Prostate gland (tissue), 2 donors: ENCODE data around the gene BCAP31. TPM values are rescaled to one million over a fixed set of nuclear protein-coding genes. Genes with fewer than 3 reads are reported as not detected.

ENCODE experiments used
- DNase-seq: peaks from one replicate; pipeline ENCODE4 v3.0.0-alpha.2; 2019; ENCODE audit warnings: low spot score
- H3K27ac ChIP-seq, 2 donors: fragments of 200-600 bp; sonication (generic); 2 replicates each; pipeline ENCODE4 v1.5.1; 2017 to 2019
- H3K27me3 ChIP-seq: fragments of 200-600 bp; sonication (generic); replicated peaks from 2 replicates; pipeline ENCODE4 v1.5.1; 2019; ENCODE audit not compliant: insufficient read depth
- H3K36me3 ChIP-seq, 2 donors: fragments of 200-600 bp; sonication (generic); 1 replicate in 1 of 2; 2 replicates in 1 of 2; pipeline versions ENCODE4 v1.5.1 to v1.8.1; 2017 to 2019
- H3K4me1 ChIP-seq: fragments of 200-600 bp; sonication (generic); replicated peaks from 2 replicates; pipeline ENCODE4 v1.5.1; 2019
- H3K4me3 ChIP-seq, 2 donors: fragments of 200-600 bp; sonication (generic); 2 replicates each; pipeline ENCODE4 v1.5.1; 2017 to 2019
- H3K9me3 ChIP-seq: fragments of 200-600 bp; sonication (generic); 2 replicates; pipeline ENCODE4 v1.5.1; 2017
- POLR2A ChIP-seq: fragments of 450-650 bp; IDR thresholded peaks from one replicate; pipeline ENCODE4 v1.6.1; 2016; ENCODE audit warnings: antibody characterized with exemption, mild to moderate bottlenecking
- POLR2AphosphoS5 ChIP-seq: sonication (generic); formaldehyde crosslinking; IDR thresholded peaks from one replicate; pipeline ENCODE4 v1.6.1; 2017; ENCODE audit warnings: antibody characterized with exemption
- WGBS: methylation state at CpG from one replicate; pipeline ENCODE4 v1.1.5; 2018; 5-methylcytosine and 5-hydroxymethylcytosine counted together
- intact Hi-C: fragments of 100-400 bp; cut with DNase I; formaldehyde crosslinking; loops from one replicate; pipeline ENCODE4 v1.14.2; 2022
- total RNA-seq, 2 donors: library from RNA; depleted of rRNA; stranded (reverse); fragments of >200 nt; gene quantifications; one replicate each; pipeline ENCODE4 v1.1.0, GENCODE V29; 2016
- TF ChIP-seq, protein P1 (sequence below), 4 experiments: fragments of 200-600 bp in 2 of 4; fragments of 450-650 bp in 2 of 4; sonication (generic) in 2 of 4; IDR thresholded peaks; 1 replicate in 3 of 4; 2 replicates in 1 of 4; pipeline ENCODE4 v1.5.1; 2016 to 2019; ENCODE audit warnings: antibody characterized with exemption in 4 of 4, mild to moderate bottlenecking in 2 of 4, moderate library complexity in 2 of 4

The BCAP31 gene
- total RNA-seq, 2 donors from 2014 or later: 144 to 244 TPM

- no peaks in the 10 kb centered on the region for H3K4me1 ChIP-seq
- no peak overlapping the region for H3K4me3 ChIP-seq
- peak overlapping the region in 1 of 2 donors; percentile 18 for H3K27ac ChIP-seq
- no peaks in the 10 kb centered on the region for H3K36me3 ChIP-seq
- DNase-seq: peak; percentile 17
- TF ChIP-seq, protein P1, sequence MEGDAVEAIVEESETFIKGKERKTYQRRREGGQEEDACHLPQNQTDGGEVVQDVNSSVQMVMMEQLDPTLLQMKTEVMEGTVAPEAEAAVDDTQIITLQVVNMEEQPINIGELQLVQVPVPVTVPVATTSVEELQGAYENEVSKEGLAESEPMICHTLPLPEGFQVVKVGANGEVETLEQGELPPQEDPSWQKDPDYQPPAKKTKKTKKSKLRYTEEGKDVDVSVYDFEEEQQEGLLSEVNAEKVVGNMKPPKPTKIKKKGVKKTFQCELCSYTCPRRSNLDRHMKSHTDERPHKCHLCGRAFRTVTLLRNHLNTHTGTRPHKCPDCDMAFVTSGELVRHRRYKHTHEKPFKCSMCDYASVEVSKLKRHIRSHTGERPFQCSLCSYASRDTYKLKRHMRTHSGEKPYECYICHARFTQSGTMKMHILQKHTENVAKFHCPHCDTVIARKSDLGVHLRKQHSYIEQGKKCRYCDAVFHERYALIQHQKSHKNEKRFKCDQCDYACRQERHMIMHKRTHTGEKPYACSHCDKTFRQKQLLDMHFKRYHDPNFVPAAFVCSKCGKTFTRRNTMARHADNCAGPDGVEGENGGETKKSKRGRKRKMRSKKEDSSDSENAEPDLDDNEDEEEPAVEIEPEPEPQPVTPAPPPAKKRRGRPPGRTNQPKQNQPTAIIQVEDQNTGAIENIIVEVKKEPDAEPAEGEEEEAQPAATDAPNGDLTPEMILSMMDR (IDR thresholded peaks at IDR 0.05): no peak
- no peak for TF ChIP-seq POLR2A
- no peak for TF ChIP-seq POLR2AphosphoS5
- intact Hi-C loops: loop anchor here (10.0 kb wide), 1 partner anchor 149 kb away; no protein-coding TSS in a partner anchor
- no peaks in the 10 kb centered on the region for H3K9me3 ChIP-seq
- WGBS: 59% methylated on average over 10 of the region's 18 CpGs
- H3K27me3 ChIP-seq: no peaks in the 10 kb centered on the region
Observed at GRCh38 chrX:153704021-153704526, 20.1 kb downstream of the BCAP31 start.

- Histone ChIP-seq H3K36me3 (no peaks in the 10 kb centered on the region), H3K4me1 (no peaks in the 10 kb centered on the region), H3K27me3 (no peaks in the 10 kb centered on the region), H3K4me3 (no peak overlapping the region), H3K27ac (no peak overlapping the region), H3K9me3 (no peaks in the 10 kb centered on the region)
- intact Hi-C loops: loop anchor here (10.0 kb wide), 1 partner anchor 148 kb away; no protein-coding TSS in a partner anchor
- peak; percentile 43 for DNase-seq
- TF ChIP-seq, protein P1 (IDR thresholded peaks at IDR 0.05): no peak
- TF ChIP-seq POLR2AphosphoS5: no peak
- TF ChIP-seq POLR2A: no peak
- 10% methylated on average over 2 of the region's 16 CpGs for WGBS
Observed at GRCh38 chrX:153703036-153703370, 21.2 kb downstream of the BCAP31 start.

GRCh38 chrX:153702336-153703035 is 21.7 kb downstream of the BCAP31 start:
- 76% methylated on average over 13 of the region's 23 CpGs for WGBS
- intact Hi-C loops: loop anchor here (10.0 kb wide), 1 partner anchor 148 kb away; no protein-coding TSS in a partner anchor
- H3K36me3 ChIP-seq: no peaks in the 10 kb centered on the region
- H3K27ac ChIP-seq: no peak overlapping the region
- H3K9me3 ChIP-seq: no peaks in the 10 kb centered on the region
- H3K27me3 ChIP-seq: no peaks in the 10 kb centered on the region
- TF ChIP-seq POLR2AphosphoS5 (no peak), POLR2A (no peak)
- TF ChIP-seq, protein P1 (IDR thresholded peaks at IDR 0.05): no peak
- H3K4me3 ChIP-seq: no peak overlapping the region
- no peak for DNase-seq
- H3K4me1 ChIP-seq: no peaks in the 10 kb centered on the region

GRCh38 chrX:153701706-153702105 is 22.5 kb downstream of the BCAP31 start:
- no peaks in the 10 kb centered on the region for H3K36me3 ChIP-seq
- H3K27me3 ChIP-seq: no peaks in the 10 kb centered on the region
- WGBS: 96% methylated on average over 7 of the region's 12 CpGs
- intact Hi-C loops: loop anchor here (10.0 kb wide), 1 partner anchor 147 kb away; no protein-coding TSS in a partner anchor
- H3K27ac ChIP-seq: no peak overlapping the region
- no peaks in the 10 kb centered on the region for H3K9me3 ChIP-seq
- H3K4me3 ChIP-seq: no peak overlapping the region
- TF ChIP-seq POLR2AphosphoS5 (no peak), POLR2A (no peak)
- TF ChIP-seq, protein P1 (IDR thresholded peaks at IDR 0.05): no peak
- H3K4me1 ChIP-seq: no peaks in the 10 kb centered on the region
- no peak for DNase-seq

GRCh38 chrX:153700967-153701366 is 23.2 kb downstream of the BCAP31 start:
- Histone ChIP-seq H3K27me3 (no peaks in the 10 kb centered on the region), H3K27ac (peak overlapping the region; percentile 56 to 60), H3K4me1 (no peaks in the 10 kb centered on the region), H3K9me3 (no peaks in the 10 kb centered on the region), H3K36me3 (no peaks in the 10 kb centered on the region), H3K4me3 (no peak overlapping the region)
- 72% methylated on average over 6 of the region's 6 CpGs for WGBS
- intact Hi-C loops: loop anchor here (10.0 kb wide), 1 partner anchor 146 kb away; no protein-coding TSS in a partner anchor
- DNase-seq: no peak
- TF ChIP-seq POLR2AphosphoS5: no peak
- TF ChIP-seq, protein P1 (IDR thresholded peaks at IDR 0.05): no peak
- no peak for TF ChIP-seq POLR2A
